CD4-positive, alpha-beta T cell (primary cell): Measurements from ENCODE around the gene QKI. TPM values are rescaled to one million over a fixed set of nuclear protein-coding genes. Genes with fewer than 3 reads are reported as not detected.

Experiments used
- ATAC-seq: fragments of 200-7000 bp; cut with Tn5 transposase; one replicate; pipeline ENCODE4 v1.10.0; 2022; ENCODE audit warnings: mild to moderate bottlenecking; ENCODE audit not compliant: poor library complexity
- CTCF ChIA-PET: fragments of 350-600 bp; sonication (Branson Sonifier 250); formaldehyde crosslinking; loops from one replicate; lab custom pipeline; 2021; ENCODE audit warnings: antibody characterized with exemption, inconsistent platforms; lab: Charles Lee
- POLR2A ChIA-PET: fragments of 350-600 bp; sonication (Branson Sonifier 250); formaldehyde crosslinking; loops from one replicate; lab custom pipeline; 2021; ENCODE audit warnings: antibody characterized with exemption, inconsistent platforms; lab: Charles Lee
- DNase-seq, 14 experiments: peaks; one replicate each; pipeline ENCODE4 v3.0.0-alpha.2; 2013 to 2020; ENCODE audit warnings: mixed read lengths in 2 of 14
- H3K27ac ChIP-seq, 2 donors: one replicate each; pipeline versions ENCODE4 v1.5.1 to v1.7.0; 2013; ENCODE audit warnings: low read length in 2 of 2, low read depth in 1 of 2, mild to moderate bottlenecking in 1 of 2
- H3K27me3 ChIP-seq, 2 experiments: 1 replicate in 1 of 2; 2 replicates in 1 of 2; pipeline versions ENCODE4 v1.6.1 to v1.7.0; 2013; ENCODE audit warnings: low read length in 2 of 2, control low read depth in 1 of 2, mild to moderate bottlenecking in 1 of 2, moderate library complexity in 1 of 2; ENCODE audit not compliant: insufficient read depth in 2 of 2, control insufficient read depth in 1 of 2
- H3K36me3 ChIP-seq: one replicate; pipeline ENCODE4 v1.6.1; 2013; ENCODE audit warnings: low read length, control low read depth; ENCODE audit not compliant: insufficient read depth
- H3K4me1 ChIP-seq: one replicate; pipeline ENCODE4 v1.6.1; 2013; ENCODE audit warnings: low read length, control low read depth; ENCODE audit not compliant: insufficient read depth
- H3K4me3 ChIP-seq: one replicate; pipeline ENCODE4 v1.5.1; 2013; ENCODE audit warnings: mild to moderate bottlenecking, low read length, moderate library complexity
- H3K9me3 ChIP-seq, 2 experiments: 1 replicate in 1 of 2; 2 replicates in 1 of 2; pipeline versions ENCODE4 v1.6.1 to v1.7.0; 2013; ENCODE audit warnings: low read length in 2 of 2, mild to moderate bottlenecking in 2 of 2, control low read depth in 1 of 2, moderate library complexity in 1 of 2; ENCODE audit not compliant: control insufficient read depth in 1 of 2, insufficient read depth in 1 of 2
- H3K27ac Mint-ChIP-seq: one replicate; pipeline ENCODE4 v1.8.0; 2020; ENCODE audit warnings: mixed read lengths
- H3K27me3 Mint-ChIP-seq: one replicate; pipeline ENCODE4 v1.8.0; 2021; ENCODE audit warnings: mixed read lengths
- H3K36me3 Mint-ChIP-seq: one replicate; pipeline ENCODE4 v1.8.0; 2021; ENCODE audit warnings: low read depth, mixed read lengths
- H3K4me1 Mint-ChIP-seq: one replicate; pipeline ENCODE4 v1.8.0; 2021; ENCODE audit warnings: low read depth, mixed read lengths
- H3K4me3 Mint-ChIP-seq: one replicate; pipeline ENCODE4 v1.8.0; 2020; ENCODE audit warnings: mild to moderate bottlenecking, mixed read lengths
- H3K9me3 Mint-ChIP-seq: one replicate; pipeline ENCODE4 v1.8.0; 2020; ENCODE audit warnings: mixed read lengths
- intact Hi-C, 2 experiments: fragments of 100-400 bp; cut with DNase I in 1 of 2; cut with micrococcal nuclease in 1 of 2; formaldehyde crosslinking; loops; one replicate each; pipeline versions ENCODE4 v1.15.1 to v1.9.0; 2023 to 2025; cut with DNase I, micrococcal nuclease
- total RNA-seq, 174 experiments: library from RNA in 2 of 174; stranded (reverse) in 2 of 174; gene quantifications; one replicate each; pipeline ENCODE4 v1.2.3 and lab custom pipeline; 2021 to 2026
- TF ChIP-seq, protein P1 (sequence below): fragments of 200-600 bp; IDR thresholded peaks from one replicate; pipeline ENCODE4 v1.8.0; 2022; ENCODE audit warnings: antibody characterized with exemption, mild to moderate bottlenecking

QKI gene
- total RNA-seq, 2 experiments from 2014 or later: 60.7 to 67.3 TPM

DNA sequence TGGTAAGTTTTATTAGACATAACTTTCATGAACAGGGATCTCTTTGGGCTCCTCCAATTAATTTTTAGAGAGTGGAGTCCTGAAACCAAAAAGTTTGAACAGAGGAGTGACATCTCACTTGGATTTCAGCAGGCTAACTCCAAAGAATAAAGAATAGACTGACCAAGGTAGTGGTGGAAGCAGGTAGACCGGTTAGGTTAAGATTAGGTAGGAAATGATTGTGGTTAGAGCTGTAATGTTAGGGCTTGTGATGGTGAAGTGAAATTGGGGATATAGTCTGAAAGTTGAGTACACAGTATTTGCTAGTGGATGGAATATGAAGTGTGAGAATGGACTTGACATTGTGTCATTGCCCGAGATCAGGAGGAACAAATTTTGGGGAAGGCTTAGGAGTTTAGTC, 27.8 kb downstream of the QKI start:
- Histone ChIP-seq H3K4me1 (peaks cover 3% of the 10 kb centered on the region), H3K4me3 (no peak overlapping the region), H3K27me3 (no peaks in the 10 kb centered on the region), H3K27ac (no peak overlapping the region), H3K9me3 (no peaks in the 10 kb centered on the region), H3K36me3 (no peaks in the 10 kb centered on the region)
- Mint-ChIP-seq H3K9me3 (no peaks in the 10 kb centered on the region), H3K27ac (no peak overlapping the region), H3K27me3 (no peaks in the 10 kb centered on the region), H3K4me1 (peaks cover 63% of the 10 kb centered on the region), H3K4me3 (no peak overlapping the region), H3K36me3 (no peaks in the 10 kb centered on the region)
- ChIA-PET POLR2A (no interaction called here), CTCF (no interaction called here)
- DNase-seq (no peak), ATAC-seq (no peak)
- TF ChIP-seq, protein P1, sequence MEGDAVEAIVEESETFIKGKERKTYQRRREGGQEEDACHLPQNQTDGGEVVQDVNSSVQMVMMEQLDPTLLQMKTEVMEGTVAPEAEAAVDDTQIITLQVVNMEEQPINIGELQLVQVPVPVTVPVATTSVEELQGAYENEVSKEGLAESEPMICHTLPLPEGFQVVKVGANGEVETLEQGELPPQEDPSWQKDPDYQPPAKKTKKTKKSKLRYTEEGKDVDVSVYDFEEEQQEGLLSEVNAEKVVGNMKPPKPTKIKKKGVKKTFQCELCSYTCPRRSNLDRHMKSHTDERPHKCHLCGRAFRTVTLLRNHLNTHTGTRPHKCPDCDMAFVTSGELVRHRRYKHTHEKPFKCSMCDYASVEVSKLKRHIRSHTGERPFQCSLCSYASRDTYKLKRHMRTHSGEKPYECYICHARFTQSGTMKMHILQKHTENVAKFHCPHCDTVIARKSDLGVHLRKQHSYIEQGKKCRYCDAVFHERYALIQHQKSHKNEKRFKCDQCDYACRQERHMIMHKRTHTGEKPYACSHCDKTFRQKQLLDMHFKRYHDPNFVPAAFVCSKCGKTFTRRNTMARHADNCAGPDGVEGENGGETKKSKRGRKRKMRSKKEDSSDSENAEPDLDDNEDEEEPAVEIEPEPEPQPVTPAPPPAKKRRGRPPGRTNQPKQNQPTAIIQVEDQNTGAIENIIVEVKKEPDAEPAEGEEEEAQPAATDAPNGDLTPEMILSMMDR: no peak
- intact Hi-C loops: no loop called here

DNA sequence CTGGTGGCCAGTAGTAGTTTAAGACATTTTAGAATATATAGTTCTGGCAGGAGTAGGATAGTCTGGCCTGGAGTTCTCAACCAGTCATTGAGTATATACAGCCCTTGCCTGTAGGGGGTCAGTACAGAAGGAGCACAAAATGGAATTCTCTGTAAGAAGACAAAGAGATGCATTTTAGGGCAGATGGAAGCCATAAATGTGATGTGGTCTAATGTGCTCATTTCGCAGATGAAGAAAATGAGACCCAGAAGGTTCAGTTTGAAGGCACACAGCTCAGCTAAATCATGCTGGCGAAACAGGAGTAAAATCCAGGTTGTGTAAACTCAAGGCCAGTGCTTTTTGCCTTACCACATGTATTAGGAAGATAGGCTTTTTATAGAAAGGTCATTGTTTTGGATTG, 29.6 kb downstream of the QKI start:
- CTCF ChIA-PET: interaction anchor here (1.7 kb wide), 1 partner anchor 14 kb away, joined by 5 read pairs; no protein-coding TSS in a partner anchor
- ATAC-seq (peak; percentile 32), DNase-seq (no peak)

DNA sequence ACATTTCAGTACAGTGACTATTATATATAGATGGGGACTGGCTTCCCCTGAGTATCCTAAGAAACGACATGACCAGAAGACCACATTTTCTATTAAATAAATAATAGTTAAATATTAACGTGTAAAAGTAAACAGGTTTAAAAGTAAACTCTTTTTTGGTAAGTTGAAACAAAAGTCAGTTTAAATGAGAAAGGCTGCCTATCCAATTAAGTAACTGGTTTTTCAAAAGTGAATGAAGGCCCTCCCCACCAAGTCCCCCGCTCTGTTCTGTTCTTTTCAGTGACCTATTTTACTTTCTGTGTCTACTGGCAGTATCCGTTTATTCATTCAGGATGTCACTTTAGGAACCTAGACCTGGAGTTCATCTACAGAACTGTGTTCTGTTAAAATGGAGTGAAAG, 32.0 kb downstream of the QKI start:
- H3K36me3 Mint-ChIP-seq: no peaks in the 10 kb centered on the region
- POLR2A ChIA-PET: no interaction called here
- intact Hi-C loops: no loop called here
- no peak overlapping the region for H3K27ac Mint-ChIP-seq
- H3K27me3 Mint-ChIP-seq: no peaks in the 10 kb centered on the region
- no peak for DNase-seq
- no peak for ATAC-seq
- TF ChIP-seq, protein P1: no peak
- H3K9me3 Mint-ChIP-seq: no peaks in the 10 kb centered on the region
- CTCF ChIA-PET: no interaction called here
- Histone ChIP-seq H3K9me3 (no peaks in the 10 kb centered on the region), H3K27me3 (no peaks in the 10 kb centered on the region), H3K36me3 (no peaks in the 10 kb centered on the region), H3K4me1 (no peaks in the 10 kb centered on the region), H3K27ac (no peak overlapping the region), H3K4me3 (no peak overlapping the region)
- H3K4me3 Mint-ChIP-seq: no peak overlapping the region
- peaks cover 54% of the 10 kb centered on the region for H3K4me1 Mint-ChIP-seq

More for the DNA sequence above, 29.6 kb downstream of the QKI start:
- Mint-ChIP-seq H3K27me3 (no peaks in the 10 kb centered on the region), H3K36me3 (no peaks in the 10 kb centered on the region), H3K4me1 (peaks cover 53% of the 10 kb centered on the region), H3K9me3 (no peaks in the 10 kb centered on the region), H3K4me3 (no peak overlapping the region), H3K27ac (no peak overlapping the region)
- TF ChIP-seq, protein P1: no peak
- H3K27ac ChIP-seq: no peak overlapping the region
- POLR2A ChIA-PET: no interaction called here
- H3K36me3 ChIP-seq: no peaks in the 10 kb centered on the region
- no peaks in the 10 kb centered on the region for H3K9me3 ChIP-seq
- H3K4me1 ChIP-seq: peaks cover under 1% of the 10 kb centered on the region
- intact Hi-C loops: no loop called here
- no peaks in the 10 kb centered on the region for H3K27me3 ChIP-seq
- H3K4me3 ChIP-seq: no peak overlapping the region
